Erythroblast (primary cell): Measurements from ENCODE around the gene PDCD1LG2.

Experiments
- DNase-seq, 2 experiments: peaks; one replicate each; lab custom pipeline; 2025; lab: John Stamatoyannopoulos, UW
- GATA1 ChIP-seq: IDR thresholded peaks from 2 replicates; pipeline ENCODE4 v1.6.1; 2011; ENCODE audit warnings: low read depth, mild to moderate bottlenecking, control low read depth, low read length, moderate library complexity
- POLR2A ChIP-seq: IDR thresholded peaks from 2 replicates; pipeline ENCODE4 v1.6.1; 2011; ENCODE audit warnings: mild to moderate bottlenecking, low read length

PDCD1LG2 gene

GRCh38 chr9:5557606-5558587 is 47.6 kb downstream of the PDCD1LG2 start:
- no peak for DNase-seq
- TF ChIP-seq GATA1 (no peak), POLR2A (no peak)

- no peak for DNase-seq
- no peak for TF ChIP-seq POLR2A
- no peak for TF ChIP-seq GATA1
Measured at GRCh38 chr9:5559659-5560058, 49.3 kb downstream of the PDCD1LG2 start.

- DNase-seq: no peak
- TF ChIP-seq POLR2A: no peak
- TF ChIP-seq GATA1: no peak
Measured at GRCh38 chr9:5560443-5561100, 50.2 kb downstream of the PDCD1LG2 start.

GRCh38 chr9:5561828-5562488 is 51.6 kb downstream of the PDCD1LG2 start:
- no peak for DNase-seq
- TF ChIP-seq GATA1: no peak
- no peak for TF ChIP-seq POLR2A

- no peak for DNase-seq
- TF ChIP-seq GATA1 (no peak), POLR2A (no peak)
Measured at GRCh38 chr9:5562806-5563416, 52.6 kb downstream of the PDCD1LG2 start.

- no peak for TF ChIP-seq POLR2A
- no peak for TF ChIP-seq GATA1
- no peak for DNase-seq
Measured at GRCh38 chr9:5563417-5563815, 53.1 kb downstream of the PDCD1LG2 start.

GRCh38 chr9:5563886-5564285 is 53.6 kb downstream of the PDCD1LG2 start:
- DNase-seq: no peak

GRCh38 chr9:5566054-5566618 is 55.8 kb downstream of the PDCD1LG2 start:
- no peak for DNase-seq
- TF ChIP-seq GATA1: no peak
- TF ChIP-seq POLR2A: no peak

More at GRCh38 chr9:5563886-5564285, 53.6 kb downstream of the PDCD1LG2 start:
- no peak for TF ChIP-seq POLR2A
- no peak for TF ChIP-seq GATA1

GRCh38 chr9:5568868-5569267 is 58.5 kb downstream of the PDCD1LG2 start:
- no peak for DNase-seq
- TF ChIP-seq GATA1: no peak
- TF ChIP-seq POLR2A: no peak

- TF ChIP-seq GATA1 (no peak), POLR2A (peak; percentile 34)
- peak; percentile 28 to 78 for DNase-seq
Measured at GRCh38 chr9:5569409-5569808, 59.1 kb downstream of the PDCD1LG2 start.

- TF ChIP-seq GATA1: no peak
- no peak for TF ChIP-seq POLR2A
Measured at GRCh38 chr9:5569891-5570290, 59.6 kb downstream of the PDCD1LG2 start.

GRCh38 chr9:5571629-5572232 is 61.4 kb downstream of the PDCD1LG2 start:
- DNase-seq: no peak
- TF ChIP-seq POLR2A (no peak), GATA1 (no peak)

More at GRCh38 chr9:5569891-5570290, 59.6 kb downstream of the PDCD1LG2 start:
- DNase-seq: peak in 1 of 2 experiments; percentile 20

GRCh38 chr9:5574097-5574496 is 63.8 kb downstream of the PDCD1LG2 start:
- TF ChIP-seq GATA1 (no peak), POLR2A (no peak)
- DNase-seq: no peak
